SK-MEL-5 (cell line): Measurements from ENCODE around the gene FAM107A. TPM values are rescaled to one million over a fixed set of nuclear protein-coding genes. Genes with fewer than 3 reads are reported as not detected.

Experiments used
- DNase-seq: peaks from one replicate; pipeline ENCODE4 v3.0.0-alpha.2; 2016; ENCODE audit warnings: low read depth, low spot score
- in situ Hi-C: cut with HindIII; loops from 2 replicates; pipeline ENCODE4 v1.10.0; 2016; ENCODE audit warnings: low sequenced_read_pairs, high pct_unique_total_duplicates, low pct_unique_long_range_greater_than_20kb
- polyA plus RNA-seq, 2 experiments: library from polyadenylated mRNA; depleted of rRNA; stranded (reverse); fragments of >200 nt; gene quantifications; 2 replicates each; pipeline ENCODE4 v1.2.3, GENCODE V29; 2015
- total RNA-seq: library from RNA; depleted of rRNA; stranded (reverse); fragments of >200 nt; shearing (Covaris generic); gene quantifications from 2 replicates; pipeline ENCODE4 v1.2.3, GENCODE V29; 2014; rRNA removed

Gene FAM107A
- total RNA-seq: not detected in 2 replicates
- not detected in 2 replicates for polyA plus RNA-seq (2015; cell fraction: cytosol; rRNA removed)
- not detected in 2 replicates for polyA plus RNA-seq (2015; cell fraction: nucleus; rRNA removed)

- in situ Hi-C loops: no loop called here
- peak; percentile 36 for DNase-seq
Measured at GRCh38 chr3:58577269-58577821, at the start of gene FAM107A. Gene FAM107A (minus strand): TSS chr3:58577391. CDS start chr3:58569860, 7,531 bp downstream.

GRCh38 chr3:58625196-58625824 lies 48.1 kb upstream of the FAM107A start:
- DNase-seq: no peak

GRCh38 chr3:58624550-58624949 lies 47.4 kb upstream of the FAM107A start:
- in situ Hi-C loops: no loop called here
- no peak for DNase-seq

More at GRCh38 chr3:58625196-58625824, 48.1 kb upstream of the FAM107A start:
- in situ Hi-C loops: no loop called here

- in situ Hi-C loops: no loop called here
Measured at GRCh38 chr3:58623961-58624360, 46.8 kb upstream of the FAM107A start.

GRCh38 chr3:58623478-58623877 lies 46.3 kb upstream of the FAM107A start:
- in situ Hi-C loops: no loop called here
- no peak for DNase-seq

More at GRCh38 chr3:58623961-58624360, 46.8 kb upstream of the FAM107A start:
- no peak for DNase-seq

GRCh38 chr3:58622892-58623291 lies 45.7 kb upstream of the FAM107A start:
- in situ Hi-C loops: no loop called here
- DNase-seq: no peak

- in situ Hi-C loops: no loop called here
- DNase-seq: no peak
Measured at GRCh38 chr3:58622436-58622835, 45.2 kb upstream of the FAM107A start.

- in situ Hi-C loops: no loop called here
- DNase-seq: no peak
Measured at GRCh38 chr3:58621086-58621830, 44.1 kb upstream of the FAM107A start.

GRCh38 chr3:58620421-58620820 lies 43.2 kb upstream of the FAM107A start:
- in situ Hi-C loops: no loop called here
- no peak for DNase-seq

- DNase-seq: peak; percentile 24
- in situ Hi-C loops: no loop called here
Measured at GRCh38 chr3:58617338-58617761, 40.2 kb upstream of the FAM107A start.

- in situ Hi-C loops: no loop called here
- DNase-seq: no peak
Measured at GRCh38 chr3:58613236-58614132, 36.3 kb upstream of the FAM107A start.

GRCh38 chr3:58612830-58613229 lies 35.6 kb upstream of the FAM107A start:
- in situ Hi-C loops: no loop called here
- no peak for DNase-seq

GRCh38 chr3:58609990-58610389 lies 32.8 kb upstream of the FAM107A start:
- in situ Hi-C loops: no loop called here
- DNase-seq: no peak

- in situ Hi-C loops: no loop called here
- DNase-seq: no peak
Measured at GRCh38 chr3:58608648-58609047, 31.5 kb upstream of the FAM107A start.

- no peak for DNase-seq
- in situ Hi-C loops: no loop called here
Measured at GRCh38 chr3:58607816-58608215, 30.6 kb upstream of the FAM107A start.

- in situ Hi-C loops: no loop called here
- DNase-seq: no peak
Measured at GRCh38 chr3:58606693-58607092, 29.5 kb upstream of the FAM107A start.

GRCh38 chr3:58604031-58604430 lies 26.8 kb upstream of the FAM107A start:
- in situ Hi-C loops: no loop called here
- DNase-seq: no peak

GRCh38 chr3:58603606-58604005 lies 26.4 kb upstream of the FAM107A start:
- no peak for DNase-seq
- in situ Hi-C loops: no loop called here
